Endothelial cell of umbilical vein (primary cell): ENCODE measurements around the gene REPIN1. TPM values are rescaled to one million over a fixed set of nuclear protein-coding genes. Genes with fewer than 3 reads are reported as not detected.
A peak's percentile ranks its signal among the peaks of the same experiment; 100 is the strongest.

ENCODE experiments used
- Bru-seq: library from RNA; stranded (reverse); fragments of 400-500 nt; gene quantifications from one replicate; lab custom pipeline; 2021; lab: Mats Ljungman, UMichigan
- BruChase-seq, 2 experiments: library from RNA; stranded (reverse); fragments of 400-500 nt; gene quantifications; one replicate each; lab custom pipeline; 2021; lab: Mats Ljungman, UMichigan
- BruUV-seq: library from RNA; stranded (reverse); fragments of 400-500 nt; replicated peaks from 2 replicates; lab custom pipeline; 2021; lab: Mats Ljungman, UMichigan
- CTCF ChIA-PET: fragments of 300-600, 350-600 bp; sonication (Branson Sonifier 250); formaldehyde crosslinking; loops from one replicate; lab custom pipeline; 2021; ENCODE audit warnings: antibody characterized with exemption, inconsistent platforms; lab: Charles Lee
- POLR2A ChIA-PET: fragments of 300-600, 350-600 bp; sonication (Branson Sonifier 250); formaldehyde crosslinking; loops from one replicate; lab custom pipeline; 2021; ENCODE audit warnings: antibody characterized with exemption, inconsistent platforms; lab: Charles Lee
- DNase-seq: peaks from one replicate; pipeline ENCODE4 v3.0.0-alpha.2; 2011; ENCODE audit warnings: low read depth, low spot score
- FAIRE-seq: peaks from 2 replicates; lab custom pipeline; 2011; peaks lifted over from hg19 to GRCh38; lab: Jason Lieb, UNC
- H2AFZ ChIP-seq: 2 replicates; pipeline ENCODE4 v1.6.0; 2012; ENCODE audit warnings: low read depth, low read length, control low read depth, inconsistent platforms
- H3K27ac ChIP-seq: 2 replicates; pipeline ENCODE4 v1.5.1; 2011; ENCODE audit warnings: low read depth, mild to moderate bottlenecking, control low read depth, low read length, moderate library complexity; ENCODE audit not compliant: insufficient read depth
- H3K27me3 ChIP-seq, 2 experiments: 2 replicates each; pipeline versions ENCODE4 v1.6.0 to v1.6.1; 2011; ENCODE audit warnings: low read length in 2 of 2, mixed read lengths in 1 of 2; ENCODE audit not compliant: control insufficient read depth in 2 of 2, insufficient read depth in 2 of 2
- H3K36me3 ChIP-seq, 2 experiments: 2 replicates in 1 of 2; 3 replicates in 1 of 2; pipeline ENCODE4 v1.5.1; 2011; ENCODE audit warnings: low read length in 2 of 2, mild to moderate bottlenecking in 1 of 2, moderate library complexity in 1 of 2; ENCODE audit not compliant: control insufficient read depth in 2 of 2, insufficient read depth in 2 of 2; ENCODE audit errors: extremely low read depth in 1 of 2
- H3K4me1 ChIP-seq: 3 replicates; pipeline ENCODE4 v1.5.1; 2011; ENCODE audit warnings: mild to moderate bottlenecking, low read length; ENCODE audit not compliant: control insufficient read depth, insufficient read depth; ENCODE audit errors: extremely low read depth
- H3K4me2 ChIP-seq: 2 replicates; pipeline ENCODE4 v1.6.1; 2011; ENCODE audit warnings: low read length, control low read depth, mixed read lengths; ENCODE audit not compliant: insufficient read depth
- H3K4me3 ChIP-seq, 3 experiments: fragments of 200-600 bp in 1 of 3; sonication (generic), shearing (Covaris generic) in 1 of 3; replicated peaks in 1 of 3; 2 replicates each; pipeline ENCODE4 v1.5.1; 2011 to 2016; ENCODE audit warnings: control low read depth in 3 of 3, low read length in 3 of 3, mild to moderate bottlenecking in 2 of 3, inconsistent platforms in 1 of 3, low read depth in 1 of 3, moderate library complexity in 1 of 3; ENCODE audit not compliant: insufficient read depth in 1 of 3
- H3K79me2 ChIP-seq: 2 replicates; pipeline ENCODE4 v1.6.0; 2012; ENCODE audit warnings: low read length, inconsistent platforms; ENCODE audit not compliant: control insufficient read depth, insufficient read depth
- H3K9ac ChIP-seq: replicated peaks from 2 replicates; pipeline ENCODE3; 2011; ENCODE audit warnings: low read length, control low read depth; ENCODE audit not compliant: insufficient read depth; ENCODE audit errors: extremely low read depth
- H3K9me1 ChIP-seq: replicated peaks from 3 replicates; pipeline ENCODE4 v1.6.0; 2011; ENCODE audit warnings: mild to moderate bottlenecking, low read length; ENCODE audit not compliant: control insufficient read depth, insufficient read depth; ENCODE audit errors: extremely low read depth
- H3K9me3 ChIP-seq: replicated peaks from 2 replicates; pipeline ENCODE4 v1.5.1; 2012; ENCODE audit warnings: low read length, inconsistent platforms; ENCODE audit not compliant: control insufficient read depth, insufficient read depth
- H4K20me1 ChIP-seq: replicated peaks from 2 replicates; pipeline ENCODE3; 2011; ENCODE audit warnings: mild to moderate bottlenecking, low read length; ENCODE audit not compliant: control insufficient read depth, insufficient read depth; ENCODE audit errors: extremely low read depth
- FOS ChIP-seq: IDR thresholded peaks from 2 replicates; pipeline ENCODE4 v1.6.1; 2011; ENCODE audit warnings: mild to moderate bottlenecking, low read length, moderate library complexity, borderline replicate concordance; ENCODE audit not compliant: insufficient read depth
- JUN ChIP-seq: IDR thresholded peaks from 2 replicates; pipeline ENCODE4 v1.6.1; 2011; ENCODE audit warnings: borderline replicate concordance, low read depth; ENCODE audit not compliant: insufficient read length, insufficient read depth
- MAX ChIP-seq: IDR thresholded peaks from 2 replicates; pipeline ENCODE4 v1.6.1; 2011; ENCODE audit not compliant: insufficient read depth, insufficient read length
- POLR2A ChIP-seq: IDR thresholded peaks from 2 replicates; pipeline ENCODE4 v1.6.1; 2012; ENCODE audit warnings: low read depth, mild to moderate bottlenecking, control low read depth, low read length
- POLR2AphosphoS5 ChIP-seq: IDR thresholded peaks from 2 replicates; pipeline ENCODE4 v1.6.1; 2012; ENCODE audit warnings: low read depth, mild to moderate bottlenecking, control low read depth, low read length, moderate library complexity; ENCODE audit not compliant: insufficient read depth
- dilution Hi-C: fragments of 300-500 bp; cut with MboI; formaldehyde crosslinking; loops from one replicate; pipeline ENCODE4 v1.15.0; 2019; ENCODE audit warnings: low sequenced_read_pairs; ENCODE audit not compliant: extremely low pct_ligation_motif_present
- intact Hi-C: fragments of 100-400 bp; cut with micrococcal nuclease; formaldehyde crosslinking; loops from one replicate; pipeline ENCODE4 v1.10.0; 2022
- long read RNA-seq: library from polyadenylated mRNA; stranded (forward); transcript quantifications from one replicate; pipeline ENCODE4 v2.0.0, GENCODE V29; 2021
- polyA minus RNA-seq, 3 experiments: library from RNA; depleted of rRNA, polyadenylated mRNA; stranded (reverse); fragments of >200 nt; gene quantifications; 1 replicate in 1 of 3; 2 replicates in 2 of 3; pipeline ENCODE4 v1.2.3, GENCODE V29; 2011
- polyA plus RNA-seq, 4 experiments: library from polyadenylated mRNA; depleted of rRNA in 3 of 4; stranded (reverse) in 3 of 4; unstranded in 1 of 4; fragments of >200 nt; gene quantifications; 2 replicates each; pipeline versions ENCODE4 v1.2.1 to v1.2.3, GENCODE V29; 2011 to 2012; ENCODE audit warnings: missing spikeins in 1 of 4
- total RNA-seq: library from RNA; stranded (reverse); gene quantifications from 2 replicates; pipeline ENCODE4 v1.2.3, GENCODE V29; 2021
- TF ChIP-seq, protein P1 (sequence below), 2 donors: IDR thresholded peaks; 1 replicate in 1 of 2; 2 replicates in 1 of 2; pipeline ENCODE4 v1.5.1; 2011; ENCODE audit warnings: low read length in 2 of 2, mild to moderate bottlenecking in 2 of 2, moderate library complexity in 2 of 2, control low read depth in 1 of 2, inconsistent platforms in 1 of 2, low read depth in 1 of 2; ENCODE audit not compliant: insufficient read depth in 1 of 2; ENCODE audit errors: extremely low read depth in 1 of 2

REPIN1 gene
- total RNA-seq (139 and 140 TPM in 2 replicates), polyA plus RNA-seq (108 and 116 TPM in 2 replicates), polyA minus RNA-seq (62.8 and 65.7 TPM in 2 replicates), Bru-seq, nascent RNA (percentile 77 among the genes with signal in this experiment), BruChase-seq, experiment 1, labeled RNA remaining after a 6-hour chase (percentile 98 among the genes with signal in this experiment), BruChase-seq, experiment 2, labeled RNA remaining after a 2-hour chase (percentile 97 among the genes with signal in this experiment)
- 75.8 and 97.4 TPM in 2 replicates for polyA plus RNA-seq (2011; cell fraction: cytosol; rRNA removed)
- 109 and 118 TPM in 2 replicates for polyA plus RNA-seq (2011; cell fraction: nucleus; rRNA removed)
- 79.2 and 83.8 TPM in 2 replicates for polyA plus RNA-seq (2012)
- polyA minus RNA-seq (2011; cell fraction: cytosol; rRNA and poly(A)+ RNA removed) = 54.0 TPM
- polyA minus RNA-seq (2011; cell fraction: nucleus; rRNA and poly(A)+ RNA removed) = 37.4 and 48.4 TPM in 2 replicates
- long read RNA-seq, transcript REPIN1-214 (3 exons, 2,058 nt) = minor isoform, 18 of 196 reads
- long read RNA-seq, transcript REPIN1-203 (2 exons, 2,969 nt) = minor isoform, 43 of 196 reads
- long read RNA-seq, transcript REPIN1-207 (2 exons, 1,064 nt) = minor isoform, 24 of 196 reads
- long read RNA-seq, transcript REPIN1-202 (1 exons, 2,876 nt) = major isoform, 65 of 196 reads
- long read RNA-seq, partial matches to known transcripts = 0 of 196 reads
- long read RNA-seq, other reads (novel, unspliced or antisense) = 31 of 196 reads

DNA sequence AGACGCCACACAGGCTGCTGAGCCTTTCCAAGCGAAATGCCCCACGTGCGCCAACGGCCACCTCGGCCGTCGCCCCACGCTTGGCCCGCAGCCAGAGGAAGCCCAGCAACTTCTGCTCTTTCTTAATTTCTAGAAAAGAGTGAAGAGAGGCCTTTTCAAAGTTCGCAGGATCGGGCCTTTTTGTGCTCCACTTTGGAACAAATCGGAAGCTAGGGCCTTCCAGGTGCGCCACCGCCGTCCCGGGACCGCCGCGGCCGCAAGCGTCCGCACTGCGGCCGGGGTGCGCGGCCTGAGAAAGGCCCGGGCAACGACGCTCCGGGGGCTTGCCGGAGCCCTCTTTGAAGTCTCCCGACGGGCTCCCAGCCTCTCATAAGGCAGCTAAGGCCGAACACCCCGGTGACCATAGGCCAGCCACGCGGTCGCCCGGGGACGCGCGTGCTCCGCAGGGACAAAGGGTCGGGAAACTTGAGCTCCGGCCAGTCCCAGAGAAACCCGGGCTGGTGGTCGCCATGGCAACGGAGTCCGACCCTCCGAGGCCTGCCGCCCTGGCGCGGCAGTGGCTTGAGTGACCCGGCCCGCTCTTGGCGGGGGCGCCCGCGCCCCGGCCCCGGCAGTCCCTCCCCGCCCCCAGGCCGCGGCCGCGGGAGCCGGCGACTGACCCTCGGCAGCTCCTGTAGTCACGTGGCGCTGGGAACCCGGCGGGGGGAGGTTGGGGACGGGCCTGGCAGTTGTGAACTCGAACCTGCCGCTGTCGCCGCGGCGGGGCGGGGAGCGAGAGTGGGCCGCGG lies at the start of gene REPIN1:
TSS of gene REPIN1 (plus strand) at position 727 of the 788 bp plus-strand sequence. CDS start 890 bp downstream, outside the sequence.
- TF ChIP-seq, protein P1, sequence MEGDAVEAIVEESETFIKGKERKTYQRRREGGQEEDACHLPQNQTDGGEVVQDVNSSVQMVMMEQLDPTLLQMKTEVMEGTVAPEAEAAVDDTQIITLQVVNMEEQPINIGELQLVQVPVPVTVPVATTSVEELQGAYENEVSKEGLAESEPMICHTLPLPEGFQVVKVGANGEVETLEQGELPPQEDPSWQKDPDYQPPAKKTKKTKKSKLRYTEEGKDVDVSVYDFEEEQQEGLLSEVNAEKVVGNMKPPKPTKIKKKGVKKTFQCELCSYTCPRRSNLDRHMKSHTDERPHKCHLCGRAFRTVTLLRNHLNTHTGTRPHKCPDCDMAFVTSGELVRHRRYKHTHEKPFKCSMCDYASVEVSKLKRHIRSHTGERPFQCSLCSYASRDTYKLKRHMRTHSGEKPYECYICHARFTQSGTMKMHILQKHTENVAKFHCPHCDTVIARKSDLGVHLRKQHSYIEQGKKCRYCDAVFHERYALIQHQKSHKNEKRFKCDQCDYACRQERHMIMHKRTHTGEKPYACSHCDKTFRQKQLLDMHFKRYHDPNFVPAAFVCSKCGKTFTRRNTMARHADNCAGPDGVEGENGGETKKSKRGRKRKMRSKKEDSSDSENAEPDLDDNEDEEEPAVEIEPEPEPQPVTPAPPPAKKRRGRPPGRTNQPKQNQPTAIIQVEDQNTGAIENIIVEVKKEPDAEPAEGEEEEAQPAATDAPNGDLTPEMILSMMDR (IDR thresholded peaks at IDR 0.05; ENCODE audit: extremely low read depth in 1 of 2, insufficient read depth in 1 of 2, low read depth in 1 of 2, low read length in 2 of 2) = no peak
- TF ChIP-seq POLR2A (no peak), POLR2AphosphoS5 (peak; percentile 78), JUN (no peak), FOS (no peak), MAX (peak; percentile 80)
- intact Hi-C loops = loop anchor here (5.0 kb wide), 2 partner anchors 264 to 624 kb away; partner anchors contain the start of genes GIMAP6 and NOS3

More for the DNA sequence above, at the start of gene REPIN1:
- peak within 1 kb of the TSS; percentile 76 for H2AFZ ChIP-seq
- H3K27me3 ChIP-seq = no peaks in the 10 kb centered on the region
- no peaks in the 10 kb centered on the region for H4K20me1 ChIP-seq
- no peaks in the 10 kb centered on the region for H3K9me1 ChIP-seq
- peak; percentile 79 for FAIRE-seq
- peak within 1 kb of the TSS; percentile 84 for H3K9ac ChIP-seq
- H3K4me3 ChIP-seq = peak within 1 kb of the TSS; percentile 49 to 79 (median 62)
- peak; percentile 76 for DNase-seq
- CTCF ChIA-PET = interaction anchor here (0.6 to 2.5 kb wide), 7 partner anchors 10 to 1221 kb away, joined by 3 to 16 read pairs (median 6); partner anchors contain the start of gene ZNF775
- peaks cover 45% of the 10 kb centered on the region for H3K79me2 ChIP-seq
- H3K36me3 ChIP-seq = peaks cover 9 to 28% of the 10 kb centered on the region in 2 experiments
- H3K4me1 ChIP-seq = peaks cover 26% of the 10 kb centered on the region
- H3K4me2 ChIP-seq = peak within 1 kb of the TSS; percentile 78
- peak within 1 kb of the TSS; percentile 57 for H3K27ac ChIP-seq
- H3K9me3 ChIP-seq = no peaks in the 10 kb centered on the region
- BruUV-seq = TSS peak; percentile 55
- POLR2A ChIA-PET = interaction anchor here (2.4 kb wide), 1 partner anchor 10 kb away, joined by 13 read pairs; the partner anchor contains the start of gene ZNF775
- dilution Hi-C loops = no loop called here
